Skin of body (tissue), 2 donors: ENCODE measurements around the gene XPA. TPM values are rescaled to one million over a fixed set of nuclear protein-coding genes. Genes with fewer than 3 reads are reported as not detected.

Experiments used
- DNase-seq: peaks from one replicate; lab custom pipeline; 2025; lab: John Stamatoyannopoulos, UW
- total RNA-seq: library from RNA; depleted of rRNA; stranded (reverse); fragments of >200 nt; gene quantifications from one replicate; pipeline ENCODE4 v1.2.3, GENCODE V29; 2014

XPA gene
- total RNA-seq, 1 donor from 2014 or later: 14.2 TPM

DNA sequence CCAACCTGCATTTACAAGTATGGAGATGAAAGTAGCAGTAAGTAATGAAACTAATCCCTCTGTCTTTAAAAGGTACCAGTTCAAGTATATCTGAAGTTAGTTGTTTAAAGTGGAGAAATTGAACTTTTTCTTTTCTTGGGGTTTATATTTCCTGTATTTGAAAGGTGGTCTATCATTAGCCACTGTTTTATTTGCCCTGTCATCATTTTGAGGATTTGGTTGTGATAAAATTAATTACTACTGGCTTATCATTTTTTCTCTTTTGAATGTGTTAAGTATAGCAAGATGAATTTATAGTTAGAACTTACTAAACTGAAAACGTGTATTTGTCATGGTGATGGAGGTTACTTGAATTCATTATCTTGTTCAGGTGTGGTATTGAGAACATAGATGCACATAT, 38.4 kb downstream of the XPA start:
- no peak for DNase-seq

DNA sequence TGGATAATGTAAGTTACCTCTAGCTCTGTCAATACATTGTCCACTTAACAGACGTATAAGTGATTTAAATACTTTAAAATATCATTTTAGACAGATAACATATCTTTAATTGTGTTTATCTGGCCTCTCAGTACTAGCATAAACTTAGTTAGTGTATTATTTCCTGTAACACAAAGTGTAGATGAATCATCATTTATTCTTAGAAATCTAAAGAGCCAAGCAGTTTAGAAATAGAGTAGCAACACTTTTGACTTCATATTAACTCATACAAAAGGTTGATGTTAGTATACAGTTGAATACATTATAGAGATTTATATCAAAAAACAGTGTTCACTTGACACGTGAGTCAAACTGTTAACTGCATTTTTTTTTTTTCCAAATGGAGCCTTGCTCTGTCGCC, 45.5 kb downstream of the XPA start:
- DNase-seq: no peak

DNA sequence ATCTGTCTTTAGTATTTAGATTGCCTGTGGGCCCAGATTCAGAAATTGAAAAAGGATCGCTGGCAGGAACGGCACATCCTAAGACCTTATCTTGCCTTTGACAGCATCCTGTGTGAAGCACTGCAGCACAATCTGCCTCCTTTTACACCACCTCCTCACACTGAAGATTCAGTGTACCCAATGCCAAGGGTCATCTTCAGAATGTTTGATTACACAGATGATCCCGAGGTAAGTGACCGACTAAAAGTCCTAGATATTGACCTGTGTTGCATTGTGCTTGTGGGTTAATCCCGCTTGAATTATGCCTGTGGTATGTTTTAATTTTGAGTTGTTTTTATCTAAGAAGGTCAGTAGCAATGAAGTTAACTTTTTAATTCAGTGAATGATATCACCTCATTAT, 49.1 kb downstream of the XPA start:
- DNase-seq: no peak

DNA sequence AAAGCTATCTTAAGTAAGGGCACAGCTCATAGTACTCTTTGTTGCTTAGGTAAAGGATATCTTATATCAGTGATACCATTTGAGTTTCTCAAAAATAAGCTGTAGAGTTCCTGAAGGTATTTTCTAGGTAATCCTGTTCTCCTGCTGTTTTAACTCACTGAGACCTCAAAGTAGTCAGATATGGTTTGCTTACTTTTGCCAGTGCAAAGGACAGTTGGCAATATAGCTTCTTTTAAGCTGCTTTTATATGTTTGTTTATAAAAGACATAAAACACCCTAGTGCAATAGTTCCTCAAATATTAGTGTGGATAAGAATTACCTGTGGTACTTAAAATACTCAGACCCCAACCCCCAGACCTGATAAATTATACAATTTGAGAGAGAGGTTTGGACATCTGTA, 51.4 kb downstream of the XPA start:
- no peak for DNase-seq

DNA sequence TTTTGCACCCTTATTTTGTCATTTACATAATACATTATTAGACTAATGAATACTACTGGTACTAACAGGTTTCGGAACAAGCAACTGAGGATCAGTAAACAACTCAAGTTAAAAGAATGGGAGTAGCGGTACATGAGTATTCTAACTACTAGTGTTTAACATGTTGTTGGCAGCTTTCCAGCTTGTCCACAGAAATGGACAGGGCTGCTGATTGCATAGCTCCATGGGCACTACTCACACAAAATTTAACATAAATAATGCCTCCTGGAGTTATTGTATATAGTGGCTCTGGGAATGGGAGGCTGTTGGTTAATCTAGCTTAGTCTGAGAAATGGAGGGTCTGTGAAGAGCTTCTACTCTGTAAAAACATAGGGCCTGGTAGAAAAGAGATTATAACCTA, 56.8 kb downstream of the XPA start:
- DNase-seq: no peak

DNA sequence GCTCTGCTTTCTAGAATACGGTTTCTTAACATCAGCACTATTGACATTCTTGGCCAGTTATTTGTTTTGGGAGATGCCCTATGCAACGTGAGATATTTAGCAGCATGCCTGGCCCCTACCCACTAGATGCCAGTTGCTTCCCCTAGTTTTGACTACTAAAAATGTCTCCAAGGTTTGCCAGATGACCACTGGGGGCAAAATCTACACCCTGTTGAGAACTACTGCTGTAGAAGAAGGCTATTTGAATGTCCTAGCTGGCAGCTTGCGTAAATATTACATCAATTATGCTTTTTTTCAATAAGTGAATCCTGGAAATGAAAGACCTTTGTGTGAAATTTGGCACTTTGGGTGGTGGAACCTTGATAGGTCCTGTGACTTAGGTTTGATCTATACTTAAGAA, 58.5 kb downstream of the XPA start:
- no peak for DNase-seq

DNA sequence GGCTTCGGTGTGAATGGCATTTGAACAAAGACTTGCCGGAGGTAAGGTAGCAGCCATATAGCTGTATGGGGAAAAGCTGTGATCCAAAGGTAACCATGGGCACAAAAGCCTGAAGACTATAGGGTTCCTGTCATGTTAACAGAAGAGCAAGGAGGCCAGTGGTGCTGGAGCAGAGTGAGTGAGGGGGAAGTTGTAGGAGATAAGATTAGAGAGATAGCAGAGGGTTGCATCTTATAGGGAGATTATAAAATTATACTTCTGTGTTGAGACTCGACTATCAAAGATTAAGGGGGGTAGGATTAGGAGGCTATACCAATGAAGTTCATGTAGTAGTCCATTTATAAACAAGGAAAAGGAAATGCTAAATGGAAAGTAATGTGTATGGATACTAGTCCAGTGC, 60.2 kb downstream of the XPA start:
- DNase-seq: no peak

DNA sequence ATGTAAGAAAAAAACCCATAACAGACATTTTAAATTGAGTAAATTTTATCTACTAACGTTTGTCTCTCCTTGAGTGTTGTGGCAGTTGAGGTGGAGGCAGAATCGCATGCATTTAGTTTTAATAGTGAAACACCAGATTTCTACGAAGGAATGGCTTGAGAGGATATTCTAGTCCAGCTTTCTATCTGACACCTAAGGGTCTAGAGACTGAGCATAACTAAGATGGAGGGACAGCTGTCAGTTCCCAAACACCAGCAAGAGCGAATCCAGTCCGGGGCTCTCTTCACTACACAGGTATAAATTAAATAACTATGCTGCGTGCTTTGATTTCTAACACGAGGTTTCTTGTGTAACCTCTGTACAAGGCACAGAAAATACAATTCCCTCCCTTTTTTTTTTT, 62.1 kb downstream of the XPA start:
- no peak for DNase-seq

DNA sequence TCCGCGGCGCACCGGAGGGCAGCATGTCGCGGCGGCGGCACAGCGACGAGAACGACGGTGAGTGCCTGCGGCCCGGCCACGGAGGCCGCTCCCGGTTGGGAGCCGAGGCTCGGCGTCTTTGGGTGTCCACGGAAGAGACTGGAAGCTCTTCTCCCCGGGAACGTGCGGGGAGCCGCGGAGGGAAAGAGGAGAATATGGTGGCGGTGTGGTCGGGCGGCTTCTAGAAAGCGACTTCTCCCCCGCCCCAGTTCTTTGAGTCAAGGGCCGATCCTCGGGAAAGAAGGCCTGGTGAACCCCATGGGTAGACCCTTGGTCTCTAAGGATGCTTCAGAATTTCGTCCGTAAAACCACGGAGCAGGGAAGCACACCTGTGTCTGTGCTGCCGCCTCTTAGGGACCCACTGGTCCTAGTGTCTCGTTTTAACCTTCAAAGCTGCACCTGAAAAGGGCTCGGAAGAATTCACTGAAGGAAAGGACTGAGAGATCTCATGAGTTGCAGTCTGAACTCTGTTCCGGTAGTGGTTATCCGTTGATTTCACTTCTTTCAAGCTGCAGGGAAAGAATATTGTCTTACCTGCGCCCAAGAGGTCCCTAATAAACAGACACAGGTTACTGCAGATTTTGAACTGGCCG, 63.2 kb downstream of the XPA start:
- DNase-seq: no peak

DNA sequence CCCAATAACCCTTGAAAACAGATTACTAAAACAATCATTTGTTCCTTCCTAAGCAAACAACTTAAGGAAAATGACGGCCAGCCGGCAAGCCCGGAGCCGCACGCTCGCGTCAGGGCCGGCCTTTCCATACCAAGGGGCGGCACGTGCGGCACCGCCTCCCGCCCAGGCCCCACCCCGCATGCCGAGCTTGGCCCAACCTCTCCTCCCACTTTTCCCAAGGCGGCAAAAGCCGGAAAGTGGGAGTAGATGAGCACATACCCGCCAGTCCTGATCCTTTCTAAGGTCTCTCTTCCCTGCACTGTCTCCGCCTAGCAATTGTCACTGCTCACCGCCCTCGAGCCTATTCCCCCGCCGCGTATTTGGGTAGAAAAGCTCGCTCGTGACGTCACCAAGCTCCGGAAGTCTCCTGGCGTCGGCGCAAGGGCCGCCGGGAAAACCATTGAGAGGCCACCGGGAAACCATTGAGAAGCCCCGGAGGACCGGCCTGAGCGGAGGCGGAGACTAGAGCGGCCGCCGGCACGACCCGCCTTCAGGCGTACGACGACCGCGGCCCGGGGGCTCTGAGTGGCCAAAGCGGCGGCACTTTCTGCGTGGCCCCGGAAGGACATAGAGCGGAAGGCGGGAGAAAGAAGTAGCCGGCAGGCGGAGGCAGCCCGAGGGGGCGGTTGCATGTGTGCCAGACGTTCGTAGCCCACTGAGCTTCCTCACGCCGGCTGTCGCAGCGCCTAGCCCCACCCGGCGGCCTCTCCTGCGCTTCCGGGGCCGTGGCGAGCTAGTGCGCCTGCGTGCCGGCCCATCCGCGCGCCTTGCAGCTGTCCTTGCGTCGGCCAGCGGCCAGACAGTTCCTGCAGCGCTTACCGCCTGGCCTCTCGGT, 63.9 kb downstream of the XPA start, which contains the start of the genes NCBP1 and TSTD2:
Gene NCBP1 (plus strand): TSS at position 837 of the 874 bp plus-strand sequence. CDS start 61 bp downstream, outside the sequence.
Gene TSTD2 (minus strand): TSS at position 384 of the 874 bp plus-strand sequence. CDS start 5,806 bp downstream, outside the sequence.
- DNase-seq: peak; percentile 97

DNA sequence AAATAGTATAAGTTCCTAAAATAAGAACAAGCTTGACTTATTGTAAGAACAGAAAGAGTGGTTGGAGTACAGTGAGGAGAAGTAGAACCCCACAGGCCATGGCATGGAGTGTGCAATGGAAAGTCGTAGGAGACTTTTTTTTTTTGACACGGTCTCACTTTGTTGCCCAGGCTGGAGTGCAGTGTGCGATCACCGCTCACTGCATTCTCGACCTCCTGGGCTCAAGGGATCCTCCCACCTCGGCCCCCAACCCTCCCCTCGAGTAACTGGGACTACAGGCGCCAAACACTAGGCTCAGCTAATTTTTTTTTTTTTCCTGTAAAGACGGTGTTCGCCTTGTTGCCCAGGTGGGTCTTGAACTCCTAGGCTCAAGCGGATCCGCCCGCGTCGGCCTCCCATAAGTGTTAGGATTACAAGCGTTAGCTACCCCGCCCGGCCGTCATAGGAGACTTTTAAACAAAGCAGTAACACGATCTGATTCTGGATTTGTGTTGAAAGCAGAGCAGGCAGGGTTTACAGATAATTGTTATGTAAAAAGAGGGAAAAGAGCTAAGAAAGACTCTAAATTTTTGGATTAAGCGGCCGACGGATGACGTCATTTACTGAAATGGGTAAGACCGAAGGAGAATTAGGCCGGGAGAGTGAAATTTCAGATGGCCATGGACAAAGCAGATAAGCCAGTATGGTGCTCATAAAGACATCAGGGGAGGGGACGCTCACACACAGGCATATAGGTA, 64.7 kb downstream of the XPA start:
- no peak for DNase-seq

DNA sequence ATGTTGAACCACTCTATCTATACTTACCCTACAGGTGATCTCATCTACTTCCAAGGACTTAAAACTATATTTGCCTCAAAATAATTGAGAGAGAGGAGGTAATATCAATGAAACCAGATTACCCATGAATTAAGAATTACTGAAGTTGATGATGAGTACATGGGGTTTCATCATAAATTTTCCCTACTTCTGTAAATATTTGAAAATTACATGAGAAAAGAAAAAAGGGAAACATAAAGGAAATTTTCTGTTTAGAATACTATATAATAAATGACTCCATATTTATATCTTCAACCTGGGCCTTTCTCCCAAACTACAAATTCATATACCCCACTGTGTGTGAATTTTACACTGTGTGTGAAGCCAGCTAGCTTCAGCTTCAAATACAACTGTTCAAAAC, 66.5 kb downstream of the XPA start:
- no peak for DNase-seq

DNA sequence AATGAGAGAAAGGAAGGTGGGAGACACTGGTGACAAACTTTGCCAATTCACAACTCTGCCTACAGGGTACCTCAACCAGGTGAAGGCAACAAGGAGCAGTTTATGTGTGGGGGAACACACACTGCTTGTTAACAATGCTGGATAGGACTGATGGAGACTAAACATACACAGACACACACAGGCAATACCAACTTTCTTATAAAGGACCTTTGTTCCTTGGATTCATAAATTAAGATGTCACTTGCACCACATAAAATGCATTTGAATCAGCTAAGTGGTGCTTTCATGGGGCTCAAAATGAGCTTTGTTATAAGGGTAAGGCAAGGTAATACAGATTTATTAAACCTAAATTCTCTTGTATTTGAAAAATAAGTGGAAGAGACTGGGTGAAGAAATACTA, 68.0 kb downstream of the XPA start:
- DNase-seq: no peak

DNA sequence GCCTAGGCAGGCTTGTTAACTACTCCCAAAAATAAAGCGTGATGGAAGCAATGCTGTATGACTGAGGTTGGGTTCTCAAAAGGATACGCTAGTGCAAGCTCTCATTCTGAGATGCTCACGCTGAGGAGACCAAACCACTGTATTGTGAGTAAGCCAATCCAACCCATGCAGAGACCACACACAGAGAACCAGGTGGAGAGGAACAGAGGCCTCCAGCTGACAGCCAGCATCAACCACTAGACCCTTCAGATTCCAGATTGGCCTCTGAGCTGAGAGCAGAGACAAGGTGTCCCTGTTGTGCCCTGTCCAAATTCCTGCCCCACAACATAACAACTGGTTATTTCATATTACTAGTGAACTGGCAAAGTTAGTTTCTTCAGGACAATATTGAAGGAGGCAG, 68.5 kb downstream of the XPA start:
- DNase-seq: no peak

DNA sequence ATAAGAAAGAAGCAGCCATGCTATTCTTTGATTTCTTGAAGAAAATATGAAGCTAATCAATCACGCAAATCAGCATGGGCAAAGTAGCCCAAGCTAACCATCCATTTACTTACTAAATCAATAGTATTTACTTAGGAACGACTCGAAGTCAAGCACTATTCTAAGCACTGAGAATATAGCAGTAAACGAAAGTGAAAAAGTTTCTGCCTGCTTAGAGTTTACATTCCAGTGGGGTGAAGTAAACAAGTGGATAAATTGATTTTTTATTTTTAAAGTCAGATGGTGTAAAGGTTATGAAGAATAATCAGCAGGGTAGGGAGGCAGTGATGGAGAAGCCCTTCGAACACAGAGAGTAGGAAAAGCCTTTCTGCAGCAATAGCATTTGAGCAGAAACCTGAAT, 69.5 kb downstream of the XPA start:
- DNase-seq: no peak

DNA sequence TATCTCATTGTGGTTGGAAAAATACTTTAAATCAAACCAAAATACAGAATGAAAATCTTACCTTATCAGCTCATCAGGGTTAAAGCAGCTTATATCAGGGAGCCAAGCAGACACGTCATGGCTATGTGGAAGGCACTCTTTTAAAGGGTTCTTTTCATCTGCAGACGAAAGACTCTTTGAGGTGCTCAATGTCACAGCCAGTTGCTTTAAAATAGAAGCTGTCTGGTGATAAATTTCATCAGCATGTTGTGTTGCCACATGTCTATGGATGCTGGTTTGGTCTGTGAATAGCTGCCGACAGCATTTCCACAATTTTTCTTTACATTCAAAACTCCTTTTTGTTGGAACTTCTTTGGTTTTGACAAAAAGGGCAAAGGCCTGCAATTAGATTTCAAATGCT, 71.5 kb downstream of the XPA start:
- no peak for DNase-seq

Other genes with a start within 250 kb of the XPA start
- 9.3 TPM for gene TMOD1, start 195.7 kb downstream of the XPA start, total RNA-seq
- gene TSTD2, start 64.0 kb downstream of the XPA start, total RNA-seq: 17.9 TPM
- gene NCBP1, start 63.5 kb downstream of the XPA start, total RNA-seq: 32.7 TPM
- gene FOXE1, start 155.9 kb upstream of the XPA start, total RNA-seq: 3.6 TPM
- 10.6 TPM for gene TRMO, start 225.2 kb upstream of the XPA start, total RNA-seq
- 30.6 TPM for gene HEMGN, start 240.8 kb upstream of the XPA start, total RNA-seq